NCI-H2171 (cell line): Measurements from ENCODE around the gene MLH1.
"Not testable (repeated sequence)": the region's sequence is repeated elsewhere in the genome, so short reads cannot be mapped to it uniquely, and the experiment has no call there.

Source experiments
- DNase-seq: peaks from one replicate; lab custom pipeline; 2025; lab: John Stamatoyannopoulos, UW

Gene MLH1

GRCh38 chr3:37039161-37039846 lies 46.0 kb downstream of the MLH1 start:
- no peak for DNase-seq

DNA sequence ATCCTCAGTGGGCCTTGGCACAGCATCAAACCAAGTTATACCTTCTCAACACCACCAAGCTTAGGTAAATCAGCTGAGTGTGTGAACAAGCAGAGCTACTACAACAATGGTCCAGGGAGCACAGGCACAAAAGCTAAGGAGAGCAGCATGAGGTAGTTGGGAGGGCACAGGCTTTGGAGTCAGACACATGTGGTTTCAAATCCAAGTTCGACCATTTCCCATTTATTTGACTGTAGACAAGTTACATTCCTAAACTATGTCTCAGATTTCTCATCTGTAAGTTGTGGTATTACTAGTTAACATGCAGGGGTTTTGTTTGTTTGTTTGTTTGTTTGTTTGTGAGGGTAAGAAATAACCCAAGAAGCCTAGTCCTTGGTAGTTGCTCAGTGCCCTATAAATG lies 46.9 kb downstream of the MLH1 start:
- DNase-seq, result no peak

- no peak for DNase-seq
Observed at GRCh38 chr3:37041546-37042195, 48.4 kb downstream of the MLH1 start.

- not testable (repeated sequence) for DNase-seq
Observed at GRCh38 chr3:37042712-37043111, 49.4 kb downstream of the MLH1 start.

GRCh38 chr3:37050282-37050681 lies 57.0 kb downstream of the MLH1 start:
- no peak for DNase-seq

DNA sequence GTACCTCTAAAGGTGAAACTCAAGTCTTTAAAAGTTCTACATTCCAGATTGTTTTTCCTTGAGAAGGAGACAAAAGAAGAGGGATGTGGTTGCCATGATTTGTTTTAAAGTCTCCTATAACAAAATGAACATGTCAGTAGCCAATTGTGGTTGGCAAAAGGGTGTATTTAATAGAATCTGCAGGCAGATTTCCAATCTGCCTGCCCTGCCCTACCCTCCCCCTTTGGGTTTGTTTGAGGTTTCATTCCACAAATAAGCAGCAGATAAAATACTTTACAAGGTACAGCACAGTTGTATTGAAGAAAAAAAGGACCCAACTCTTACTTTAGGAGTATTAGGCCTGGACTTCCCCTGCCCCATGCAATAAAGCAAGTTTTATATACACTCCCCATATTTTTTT lies 59.5 kb downstream of the MLH1 start:
- no peak for DNase-seq

DNA sequence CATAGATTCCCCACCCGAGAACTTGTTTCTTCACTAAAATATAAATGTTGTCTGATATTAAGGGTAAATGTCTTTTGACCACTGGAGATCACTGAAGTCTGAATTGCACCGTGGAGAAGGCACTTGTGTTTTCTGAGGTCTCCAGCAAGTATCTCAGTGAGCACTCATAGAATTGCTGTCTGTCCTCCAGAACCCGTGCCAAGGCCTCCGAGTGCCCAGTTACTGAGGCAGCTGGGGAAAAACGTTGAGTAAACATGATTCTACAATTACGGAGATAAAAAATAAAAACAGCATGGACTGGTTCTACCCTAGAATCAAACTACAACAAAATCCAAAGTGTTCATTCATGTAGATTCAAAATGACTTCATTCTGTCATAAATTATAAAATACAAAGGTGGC lies 60.0 kb downstream of the MLH1 start:
- no peak for DNase-seq

- no peak for DNase-seq
Observed at GRCh38 chr3:37053753-37054152, 60.4 kb downstream of the MLH1 start.

DNA sequence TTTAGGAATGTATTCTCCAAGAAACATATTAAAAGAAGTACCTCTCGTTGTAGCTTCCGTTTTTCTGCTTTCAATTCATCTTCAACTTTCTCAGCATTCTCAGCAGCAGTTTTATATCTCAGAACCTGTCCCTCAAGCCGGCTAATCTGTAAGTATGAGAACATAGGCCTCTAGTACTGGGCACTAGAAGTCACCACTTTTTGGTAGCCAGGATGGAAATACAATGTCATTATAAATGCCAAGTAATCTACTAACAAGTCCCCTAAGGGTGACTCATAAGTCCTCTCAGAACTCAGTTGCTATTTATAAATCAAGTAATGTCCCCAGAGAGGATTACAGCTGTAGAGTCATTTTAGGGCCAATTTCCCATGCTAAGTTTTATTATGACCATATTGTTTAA lies 61.1 kb downstream of the MLH1 start:
- DNase-seq, result no peak

DNA sequence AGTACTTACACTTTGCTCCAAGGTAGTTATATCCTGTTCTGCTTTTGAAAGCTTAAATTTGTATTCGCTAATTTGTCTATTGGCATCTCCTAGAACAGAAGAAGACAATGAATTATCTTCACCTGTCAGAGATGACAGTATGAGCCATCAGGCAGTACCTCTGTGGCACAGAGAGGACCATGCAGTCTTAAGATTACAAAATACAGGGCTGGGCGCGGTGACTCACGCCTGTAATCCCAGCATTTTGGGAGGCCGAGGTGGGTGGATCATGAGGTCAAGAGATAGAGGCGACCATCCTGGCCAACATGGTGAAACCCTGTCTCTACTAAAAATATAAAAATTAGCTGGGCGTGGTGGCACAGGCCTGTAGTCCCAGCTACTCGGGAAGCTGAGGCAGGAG lies 61.8 kb downstream of the MLH1 start:
- not testable (repeated sequence) for DNase-seq

DNA sequence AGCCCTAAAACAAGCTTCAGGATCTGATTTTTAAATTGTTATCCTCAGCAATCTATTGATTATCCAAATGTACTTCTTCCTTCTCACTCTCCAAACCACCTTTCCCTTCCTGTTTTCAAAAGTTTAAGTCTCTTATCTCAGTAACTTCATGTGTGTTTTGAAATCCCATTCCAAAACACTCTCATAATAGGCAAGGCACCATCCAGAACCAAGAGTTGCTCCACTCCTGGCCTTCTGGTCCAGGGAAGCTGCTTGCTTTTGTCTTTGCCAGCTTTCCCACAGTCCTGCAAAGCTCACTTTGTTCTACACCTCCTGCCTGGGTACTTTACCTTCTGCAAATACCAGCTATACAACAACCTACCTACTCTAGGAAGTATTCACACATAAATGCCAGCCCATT lies 63.5 kb downstream of the MLH1 start:
- DNase-seq, result no peak

GRCh38 chr3:37058117-37058516 lies 64.8 kb downstream of the MLH1 start:
- DNase-seq, result no peak

DNA sequence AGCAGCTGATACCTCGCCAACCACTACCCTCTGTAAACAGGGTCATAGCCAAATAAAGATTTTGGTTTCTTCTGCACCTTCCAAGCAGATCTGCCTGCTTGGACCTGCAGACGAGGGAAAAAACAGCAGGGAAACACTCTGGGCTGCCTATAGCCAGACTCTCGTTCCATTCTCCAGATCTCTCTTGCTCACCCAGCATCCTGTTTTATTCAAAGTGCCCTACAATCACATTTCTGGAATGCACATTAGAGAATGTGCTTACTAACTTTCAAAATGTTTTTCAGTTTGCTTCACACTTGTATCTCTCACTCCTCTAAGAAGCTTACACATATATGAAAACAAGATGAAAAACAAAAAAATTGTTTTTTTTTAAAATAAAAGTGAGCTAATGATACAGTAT lies 71.4 kb downstream of the MLH1 start:
- no peak for DNase-seq

DNA sequence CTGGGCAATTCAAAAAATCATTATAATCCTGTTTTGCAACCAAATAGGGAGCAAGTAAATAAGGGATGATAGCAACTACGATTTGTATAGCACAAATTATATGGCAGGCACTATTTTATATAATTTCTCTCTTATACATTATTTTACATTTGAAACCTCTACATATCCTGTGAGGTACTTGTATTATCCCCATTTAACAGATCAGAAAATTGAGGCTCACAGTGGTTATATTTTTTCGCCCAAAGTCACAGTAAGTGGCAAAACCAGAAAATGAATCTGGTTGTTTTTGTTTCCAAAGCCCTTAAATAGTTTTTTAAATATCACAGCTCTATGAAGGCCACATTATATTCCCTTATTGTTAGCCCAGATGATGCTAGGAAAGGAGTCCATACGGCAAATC lies 74.3 kb downstream of the MLH1 start:
- no peak for DNase-seq

GRCh38 chr3:37068031-37068430 lies 74.7 kb downstream of the MLH1 start:
- no peak for DNase-seq

DNA sequence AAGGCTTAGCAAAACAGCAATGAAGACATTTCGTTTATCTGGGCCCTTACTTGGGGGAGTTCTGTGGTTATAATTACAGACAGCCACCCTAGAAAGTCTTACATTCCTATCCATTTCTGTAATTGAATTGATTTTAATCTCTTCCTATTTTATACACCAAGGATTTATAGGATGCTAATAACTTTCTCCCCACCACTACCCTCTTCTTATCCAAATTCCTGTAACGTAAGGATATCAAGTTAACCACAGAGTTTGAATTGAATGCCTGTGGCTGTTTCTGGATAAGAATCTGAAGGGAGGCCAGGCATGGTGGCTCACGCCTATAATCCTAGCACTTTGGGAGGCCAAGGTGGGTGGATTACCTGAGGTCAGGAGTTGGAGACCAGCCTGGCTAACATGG lies 78.6 kb downstream of the MLH1 start:
- DNase-seq, result no peak

DNA sequence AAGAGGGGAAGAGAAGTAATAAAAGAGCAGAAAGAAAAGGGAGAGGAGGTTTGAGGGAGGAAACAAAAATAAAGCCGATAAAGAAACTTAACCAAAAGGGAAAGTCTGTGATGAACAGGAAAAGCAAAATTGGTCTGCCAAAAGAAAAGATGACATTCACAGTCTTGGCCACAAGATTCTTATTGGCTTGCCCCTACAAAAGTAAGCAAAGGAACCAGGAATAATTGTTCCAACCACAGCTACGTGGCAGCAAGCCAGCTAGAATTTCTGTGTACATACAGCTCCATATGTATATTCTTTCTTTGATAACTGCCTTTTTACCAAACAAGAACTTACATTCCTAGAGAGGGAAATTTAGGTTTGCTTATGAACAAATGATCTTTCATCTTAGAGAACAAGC lies 79.6 kb downstream of the MLH1 start:
- no peak for DNase-seq

GRCh38 chr3:37074178-37074577 lies 80.9 kb downstream of the MLH1 start:
- DNase-seq, result no peak

DNA sequence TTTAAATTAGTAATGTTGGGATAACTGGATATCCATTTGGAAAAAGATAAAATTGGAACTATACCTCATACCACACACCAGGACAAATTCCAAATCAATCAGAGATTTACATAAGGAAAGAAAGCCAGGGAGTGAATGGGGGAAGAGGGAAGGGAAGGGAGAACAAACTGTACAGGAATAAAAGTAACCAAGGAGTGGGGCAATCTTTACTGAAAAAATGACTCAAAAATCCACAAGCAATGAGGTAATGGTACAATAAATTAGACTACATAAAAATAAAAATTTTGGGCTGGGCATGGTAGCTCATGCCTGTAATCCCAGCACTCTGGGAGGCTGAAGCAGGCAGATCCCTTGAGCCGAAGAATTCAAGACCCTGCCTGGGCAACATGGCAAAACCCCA lies 82.6 kb downstream of the MLH1 start:
- no peak for DNase-seq

GRCh38 chr3:37082317-37082716 lies 89.0 kb downstream of the MLH1 start:
- DNase-seq, result no peak

DNA sequence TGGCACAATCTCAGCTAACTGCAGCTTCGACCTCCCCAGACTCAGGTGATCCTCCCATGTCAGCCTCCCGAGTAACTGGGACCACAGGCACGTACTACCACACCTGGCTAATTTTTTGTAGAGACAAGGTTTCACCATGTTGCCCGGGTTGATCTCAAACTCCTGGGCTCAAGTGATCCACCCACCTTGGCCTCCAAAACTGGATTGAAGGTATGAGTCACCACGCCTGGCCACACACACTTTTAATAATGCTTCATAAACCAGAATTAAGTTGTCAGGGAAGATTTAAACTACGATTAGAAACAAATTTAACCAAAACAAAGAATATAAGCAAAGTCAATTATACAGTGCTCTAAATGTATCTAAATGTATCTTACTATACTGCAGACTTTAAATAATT lies 93.6 kb downstream of the MLH1 start:
- no peak for DNase-seq

DNA sequence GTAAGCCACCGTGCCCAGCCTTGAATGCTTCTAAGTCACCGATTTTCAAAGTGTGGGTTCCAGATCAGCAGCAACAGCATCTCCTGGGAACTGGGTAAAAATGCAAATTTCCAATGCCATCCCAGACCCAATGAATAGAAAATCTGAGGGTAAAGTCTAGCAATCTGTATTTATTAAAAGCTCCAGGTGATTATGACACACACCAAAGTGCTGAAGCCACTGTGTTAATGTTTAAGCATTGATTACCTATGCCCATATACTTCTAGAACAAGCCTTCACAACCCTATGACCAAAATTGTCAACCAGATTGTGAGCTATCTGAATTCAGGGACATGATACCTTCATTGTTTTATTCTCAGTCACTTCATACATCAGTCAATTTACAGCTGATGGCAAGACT lies 94.6 kb downstream of the MLH1 start:
- DNase-seq, result no peak

DNA sequence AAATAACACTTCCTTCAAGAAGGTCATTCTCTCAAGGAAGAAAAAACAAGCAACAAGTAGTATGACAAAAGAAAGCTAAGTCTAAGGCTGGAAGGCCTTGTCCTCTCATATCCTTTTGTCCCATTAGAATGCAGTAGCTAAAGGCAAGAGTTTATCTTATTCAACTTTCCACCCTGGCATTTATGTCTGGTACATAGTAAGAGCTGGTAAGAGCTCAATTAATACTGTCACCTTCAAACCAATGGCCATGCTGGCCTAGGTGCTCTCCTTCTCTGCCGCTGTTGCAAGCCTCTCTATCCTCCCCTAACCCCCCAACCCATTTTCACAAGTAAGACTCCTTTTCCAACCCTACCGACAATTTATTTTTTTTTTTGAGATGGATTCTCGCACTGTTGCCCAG lies 99.2 kb downstream of the MLH1 start:
- no peak for DNase-seq

DNA sequence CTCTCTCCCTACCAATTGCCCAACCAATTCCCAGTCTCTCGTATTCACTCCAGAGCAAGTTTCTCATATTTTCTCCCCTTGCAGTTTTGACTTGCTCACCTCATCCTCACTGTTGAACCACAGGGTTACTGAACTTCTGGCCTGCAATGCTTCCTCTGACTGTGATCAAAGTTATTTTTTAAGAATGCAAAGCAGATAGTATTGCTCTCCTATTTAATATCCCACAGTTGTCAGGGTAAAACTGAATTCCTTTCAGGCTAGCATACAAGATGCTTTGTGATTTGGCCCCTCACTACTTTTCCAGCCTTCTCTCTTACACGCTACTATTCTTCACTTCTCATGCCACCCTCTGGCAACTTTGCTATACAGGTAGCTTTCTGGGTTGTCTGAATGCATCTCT lies 100.2 kb downstream of the MLH1 start:
- no peak for DNase-seq
